K562 (cell line): Measurements from ENCODE around the gene SAMD4A. TPM values are rescaled to one million over a fixed set of nuclear protein-coding genes. Genes with fewer than 3 reads are reported as not detected.
A peak's percentile ranks its signal among the peaks of the same experiment; 100 is the strongest.

ENCODE experiments used
- ATAC-seq: fragments of 200-7000 bp; cut with Tn5 transposase; 3 replicates; pipeline ENCODE4 v1.9.1; 2020; ENCODE audit warnings: moderate library complexity
- BruUV-seq: library from RNA; stranded (reverse); fragments of 400-500 nt; replicated peaks from 2 replicates; lab custom pipeline; 2021; lab: Mats Ljungman, UMichigan
- CTCF ChIA-PET: fragments of 300-600 bp; formaldehyde crosslinking; extraction: SDS; loops from one replicate; lab custom pipeline; 2021; ENCODE audit warnings: low intra/inter-chr PET ratio; lab: Yijun Ruan, JAX
- POLR2A ChIA-PET: fragments of 300-600, 350-650 bp; sonication (Branson Sonifier 250); formaldehyde crosslinking; extraction: SDS; loops from one replicate; lab custom pipeline; 2021; ENCODE audit warnings: antibody characterized with exemption, inconsistent platforms; lab: Yijun Ruan, JAX
- DNase-seq, 4 experiments: peaks; one replicate each; pipeline versions ENCODE4 v3.0.0 to v3.0.0-alpha.2; 2011 to 2018; ENCODE audit warnings: low spot score in 3 of 4, mixed read lengths in 3 of 4; ENCODE audit errors: extremely low read depth in 1 of 4
- FAIRE-seq: peaks from 2 replicates; lab custom pipeline; 2011; peaks lifted over from hg19 to GRCh38; lab: Jason Lieb, UNC
- H2AFZ ChIP-seq: 2 replicates; pipeline ENCODE4 v1.6.0; 2011; ENCODE audit warnings: low read depth, low read length, control low read depth, inconsistent platforms
- H3K27ac ChIP-seq: fragments of 200-600 bp; 3 replicates; pipeline ENCODE4 v1.8.0; 2011; ENCODE audit warnings: low read depth, mild to moderate bottlenecking, control low read depth, inconsistent platforms, low read length, moderate library complexity, mixed read lengths; ENCODE audit errors: extremely low read depth
- H3K27me3 ChIP-seq, 2 experiments: fragments of 300-600 bp in 1 of 2; 2 replicates in 1 of 2; 3 replicates in 1 of 2; pipeline versions ENCODE4 v1.6.0 to v1.8.0; 2011; ENCODE audit warnings: inconsistent platforms in 2 of 2, low read length in 2 of 2, mild to moderate bottlenecking in 1 of 2, mixed read lengths in 1 of 2, moderate library complexity in 1 of 2; ENCODE audit not compliant: control insufficient read depth in 2 of 2, insufficient read depth in 2 of 2
- H3K36me3 ChIP-seq: fragments of 300-600 bp; 3 replicates; pipeline ENCODE4 v1.8.0; 2011; ENCODE audit warnings: mild to moderate bottlenecking, low read length, inconsistent platforms; ENCODE audit not compliant: control insufficient read depth, insufficient read depth
- H3K4me1 ChIP-seq, 2 experiments: fragments of 200-600 bp in 1 of 2; replicated peaks in 1 of 2; 2 replicates in 1 of 2; 3 replicates in 1 of 2; pipeline versions ENCODE4 v1.5.1 to v1.8.0; 2011; ENCODE audit warnings: inconsistent platforms in 2 of 2, low read length in 2 of 2, mild to moderate bottlenecking in 1 of 2, mixed read lengths in 1 of 2, moderate library complexity in 1 of 2; ENCODE audit not compliant: control insufficient read depth in 2 of 2, insufficient read depth in 2 of 2
- H3K4me2 ChIP-seq: 2 replicates; pipeline ENCODE4 v1.6.1; 2011; ENCODE audit warnings: low read length, control low read depth, inconsistent platforms, mixed read lengths; ENCODE audit not compliant: insufficient read depth
- H3K4me3 ChIP-seq: fragments of 200-600 bp; sonication (generic), shearing (Covaris generic); 2 replicates; pipeline ENCODE4 v1.5.1; 2016; ENCODE audit warnings: control low read depth, inconsistent platforms
- H3K79me2 ChIP-seq: fragments of 200-600 bp; 3 replicates; pipeline ENCODE4 v1.8.0; 2011; ENCODE audit warnings: low read length, inconsistent platforms; ENCODE audit not compliant: control insufficient read depth, insufficient read depth
- H3K9ac ChIP-seq, 2 experiments: 2 replicates each; pipeline versions ENCODE4 v1.6.0 to v1.6.1; 2011; ENCODE audit warnings: low read depth in 2 of 2, low read length in 2 of 2, control low read depth in 1 of 2, inconsistent platforms in 1 of 2, mild to moderate bottlenecking in 1 of 2, mixed read lengths in 1 of 2; ENCODE audit not compliant: insufficient read depth in 1 of 2
- H3K9me1 ChIP-seq: one replicate; pipeline ENCODE4 v1.6.0; 2011; ENCODE audit warnings: inconsistent platforms, mild to moderate bottlenecking, low read length, moderate library complexity; ENCODE audit not compliant: control insufficient read depth, insufficient read depth
- H3K9me3 ChIP-seq: replicated peaks from 2 replicates; pipeline ENCODE4 v1.5.1; 2011; ENCODE audit warnings: low read depth, low read length, inconsistent platforms; ENCODE audit not compliant: control insufficient read depth, insufficient read depth
- H4K20me1 ChIP-seq: replicated peaks from 2 replicates; pipeline ENCODE4 v1.6.1; 2011; ENCODE audit warnings: low read length, inconsistent platforms, mixed read lengths; ENCODE audit not compliant: control insufficient read depth, insufficient read depth
- CREM ChIP-seq: IDR thresholded peaks from 2 replicates; pipeline ENCODE4 v1.6.1; 2014; ENCODE audit warnings: antibody characterized with exemption, low read depth
- ELF2 ChIP-seq: fragments of 250-450 bp; sonication (Bioruptor Pico); IDR thresholded peaks from 2 replicates; pipeline ENCODE4 v1.5.0; 2021; ENCODE audit warnings: mild to moderate bottlenecking
- ETV5 ChIP-seq: sonication (generic); formaldehyde crosslinking; IDR thresholded peaks from 2 replicates; pipeline ENCODE4 v1.4.0; 2020; ENCODE audit warnings: low read depth, mild to moderate bottlenecking, missing genetic modification reagents
- FOXA1 ChIP-seq: fragments of 450-650 bp; IDR thresholded peaks from 2 replicates; pipeline ENCODE4 v1.6.1; 2016; ENCODE audit warnings: mild to moderate bottlenecking, borderline replicate concordance
- HDAC6 ChIP-seq: IDR thresholded peaks from 2 replicates; pipeline ENCODE4 v1.6.1; 2012; ENCODE audit warnings: low read depth, mild to moderate bottlenecking, control low read depth, inconsistent platforms, low read length, moderate library complexity
- ZBTB17 ChIP-seq: fragments of 450-650 bp; formaldehyde crosslinking; IDR thresholded peaks from 2 replicates; pipeline ENCODE4 v1.4.0; 2020; ENCODE audit warnings: mild to moderate bottlenecking
- ZNF253 ChIP-seq: fragments of 250-450 bp; sonication (Bioruptor Pico); conservative IDR thresholded peaks from 2 replicates; pipeline ENCODE4 v1.6.1; 2021; ENCODE audit warnings: mild to moderate bottlenecking
- WGBS: fragments of 100-300 bp; shearing (Covaris generic); methylation state at CpG from one replicate; pipeline ENCODE4 v1.1.6; 2016; ENCODE audit warnings: low coverage, mixed read lengths; ENCODE audit not compliant: insufficient coverage; ENCODE audit errors: missing lambda C conversion rate; 5-methylcytosine and 5-hydroxymethylcytosine counted together
- in situ Hi-C: fragments of 300-500 bp; cut with MboI; formaldehyde crosslinking; loops from 4 replicates; pipeline ENCODE4 v1.15.0; 2018; ENCODE audit warnings: inconsistent platforms, mixed read lengths
- intact Hi-C: fragments of 100-400 bp; cut with micrococcal nuclease; formaldehyde crosslinking; loops from 2 replicates; pipeline ENCODE4 v1.14.2; 2022
- polyA plus RNA-seq, 8 experiments: library from polyadenylated mRNA; depleted of rRNA in 4 of 8; stranded (reverse) in 5 of 8; unstranded in 3 of 8; fragments of >200 nt; fragmentation: Nextera tagmentation in 2 of 8; fragmentation: Illumina TruSeq in 1 of 8; extraction: Ambion mirVana in 2 of 8; extraction: Trizol in 1 of 8; gene quantifications; 2 replicates each; pipeline versions ENCODE4 v1.2.1 to v1.2.3, GENCODE V29; 2011 to 2014; ENCODE audit warnings: inconsistent platforms in 1 of 8, missing spikeins in 1 of 8
- total RNA-seq, 7 experiments: library from RNA; depleted of rRNA in 6 of 7; stranded (reverse); fragments of >200 nt in 6 of 7; fragmentation: Illumina TruSeq in 2 of 7; extraction: Trizol in 2 of 7; gene quantifications; 2 replicates each; pipeline versions ENCODE4 v1.2.1 to v1.2.3, GENCODE V29; 2011 to 2021; ENCODE audit warnings: low replicate concordance in 1 of 7
- TF ChIP-seq, protein P1 (sequence below): fragments of 450-650 bp; IDR thresholded peaks from 2 replicates; pipeline ENCODE4 v1.6.1; 2016; ENCODE audit warnings: missing biosample characterization, missing genetic modification characterization
- TF ChIP-seq, protein P2 (sequence below): fragments of 450-650 bp; IDR thresholded peaks from 2 replicates; pipeline ENCODE4 v1.6.1; 2016
- TF ChIP-seq, protein P3 (sequence below): IDR thresholded peaks from 2 replicates; pipeline ENCODE4 v1.6.1; 2016; ENCODE audit warnings: missing genetic modification characterization, missing compliant biosample characterization
- TF ChIP-seq, protein P4 (sequence below): fragments of 450-650 bp; formaldehyde crosslinking; conservative IDR thresholded peaks from 2 replicates; pipeline ENCODE4 v1.4.0; 2022; ENCODE audit warnings: mild to moderate bottlenecking, missing genetic modification characterization
- TF ChIP-seq, protein P5 (sequence below), 2 experiments: fragments of 450-650 bp in 1 of 2; sonication (generic) in 1 of 2; formaldehyde crosslinking in 1 of 2; IDR thresholded peaks in 1 of 2; conservative IDR thresholded peaks in 1 of 2; 2 replicates each; pipeline versions ENCODE4 v1.6.1 to v1.8.1; 2016 to 2023; ENCODE audit warnings: mild to moderate bottlenecking in 2 of 2, moderate library complexity in 2 of 2, inconsistent platforms in 1 of 2, missing genetic modification reagents in 1 of 2

SAMD4A gene
- total and polyA plus RNA-seq, 9 of the 15 experiments (the other 6 are each of a cell fraction or from before 2014, with no cell fraction given): 0.66 to 6.8 (median 3.3) TPM

DNA sequence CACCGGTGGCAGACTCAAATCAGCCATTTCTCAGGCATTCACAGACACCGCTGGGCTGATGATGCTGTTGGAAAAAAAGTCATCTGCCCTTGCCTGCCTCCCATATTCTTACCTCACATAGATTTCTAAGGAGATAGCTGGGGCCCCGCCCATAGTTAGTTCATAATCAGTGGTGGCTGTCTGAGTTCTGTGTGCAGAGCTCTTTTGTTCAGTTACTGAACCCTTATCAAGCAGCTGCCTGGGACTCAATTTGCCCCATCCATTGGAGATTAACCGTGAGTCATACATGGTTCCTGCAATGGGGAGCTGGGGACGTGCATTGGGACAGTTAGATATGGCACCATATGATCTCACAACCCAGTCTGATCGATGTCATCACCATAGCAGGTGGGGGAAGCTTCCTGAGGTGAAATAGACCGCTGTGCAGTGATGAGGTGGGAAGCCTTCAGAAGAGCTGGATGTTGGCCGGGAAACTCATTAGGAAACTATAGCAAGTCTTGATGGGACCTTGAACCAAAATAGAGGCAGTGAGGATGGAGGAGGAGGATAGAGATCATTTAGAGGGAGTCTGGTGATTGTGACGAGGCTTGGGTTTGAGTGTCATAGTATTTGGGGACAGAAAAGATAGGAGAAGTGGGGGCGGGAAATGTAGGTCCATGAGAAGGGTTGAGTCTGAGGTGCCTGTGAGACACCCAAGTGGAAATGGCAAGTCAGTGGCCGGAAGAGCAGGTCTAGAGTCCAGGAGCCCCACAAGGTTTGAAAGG, 187.9 kb downstream of the SAMD4A start (continued):
- TF ChIP-seq, protein P1, sequence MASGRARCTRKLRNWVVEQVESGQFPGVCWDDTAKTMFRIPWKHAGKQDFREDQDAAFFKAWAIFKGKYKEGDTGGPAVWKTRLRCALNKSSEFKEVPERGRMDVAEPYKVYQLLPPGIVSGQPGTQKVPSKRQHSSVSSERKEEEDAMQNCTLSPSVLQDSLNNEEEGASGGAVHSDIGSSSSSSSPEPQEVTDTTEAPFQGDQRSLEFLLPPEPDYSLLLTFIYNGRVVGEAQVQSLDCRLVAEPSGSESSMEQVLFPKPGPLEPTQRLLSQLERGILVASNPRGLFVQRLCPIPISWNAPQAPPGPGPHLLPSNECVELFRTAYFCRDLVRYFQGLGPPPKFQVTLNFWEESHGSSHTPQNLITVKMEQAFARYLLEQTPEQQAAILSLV (tag): no peak; the same call in 1 of the 2 replicates
- TF ChIP-seq ZNF253: no peak
- no peak for TF ChIP-seq HDAC6
- TF ChIP-seq FOXA1: no peak
- TF ChIP-seq ZBTB17 (CRISPR knock-in tag): no peak

DNA sequence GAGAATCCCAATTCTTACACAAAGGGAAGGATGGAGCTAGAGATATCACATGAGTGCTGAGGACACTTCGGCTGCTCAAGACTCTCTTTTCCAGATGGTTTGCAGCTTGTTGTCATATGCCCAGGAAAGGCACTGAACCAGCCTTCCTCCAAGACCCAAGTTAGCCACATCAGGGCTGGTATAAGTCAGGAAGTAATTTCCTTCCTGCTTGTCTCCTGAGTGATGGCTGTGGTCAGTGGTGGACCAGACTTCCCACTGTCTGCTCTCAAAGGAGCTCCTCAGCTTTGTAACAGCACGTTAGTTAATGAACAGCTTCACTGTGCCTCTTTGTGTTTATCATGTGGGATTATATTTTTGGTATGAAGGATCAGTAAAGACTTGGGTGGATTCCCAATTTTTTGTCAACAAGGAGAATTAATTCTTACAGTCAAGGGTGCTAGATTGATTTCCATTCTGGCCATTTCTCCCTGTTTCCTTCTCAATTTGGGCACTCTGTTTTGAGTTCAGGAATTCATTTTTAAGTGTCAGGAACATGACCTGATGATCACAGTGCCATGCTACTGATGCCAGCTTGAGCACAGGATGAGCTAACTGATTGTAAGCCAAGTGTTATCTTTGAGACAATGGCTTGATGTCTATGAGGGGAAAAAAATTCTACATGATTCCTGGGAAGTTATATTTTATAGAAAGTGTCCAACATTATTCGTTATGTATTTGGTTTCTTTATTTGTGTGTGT, 189.9 kb downstream of the SAMD4A start:
- intact Hi-C loops (no loop called here), in situ Hi-C loops (no loop called here)
- Histone ChIP-seq H3K27ac (peak overlapping the region; percentile 97), H3K27me3 (no peaks in the 10 kb centered on the region), H4K20me1 (no peaks in the 10 kb centered on the region), H3K9me1 (peaks cover 3% of the 10 kb centered on the region), H3K79me2 (peaks cover 25% of the 10 kb centered on the region), H3K9me3 (no peaks in the 10 kb centered on the region), H2AFZ (peak overlapping the region; percentile 58; the same call in 1 of the 2 replicates), H3K4me2 (peak overlapping the region; percentile 86), H3K4me3 (no peak overlapping the region)
- FAIRE-seq (no peak), ATAC-seq (no peak), DNase-seq (no peak)
- 33% methylated on average over 2 of the region's 3 CpGs for WGBS
- POLR2A ChIA-PET: interaction anchor here (0.7 to 1.2 kb wide), 4 partner anchors 8 to 379 kb away, joined by 3 to 4 read pairs (median 4); no protein-coding TSS in a partner anchor
- TF ChIP-seq, protein P2, sequence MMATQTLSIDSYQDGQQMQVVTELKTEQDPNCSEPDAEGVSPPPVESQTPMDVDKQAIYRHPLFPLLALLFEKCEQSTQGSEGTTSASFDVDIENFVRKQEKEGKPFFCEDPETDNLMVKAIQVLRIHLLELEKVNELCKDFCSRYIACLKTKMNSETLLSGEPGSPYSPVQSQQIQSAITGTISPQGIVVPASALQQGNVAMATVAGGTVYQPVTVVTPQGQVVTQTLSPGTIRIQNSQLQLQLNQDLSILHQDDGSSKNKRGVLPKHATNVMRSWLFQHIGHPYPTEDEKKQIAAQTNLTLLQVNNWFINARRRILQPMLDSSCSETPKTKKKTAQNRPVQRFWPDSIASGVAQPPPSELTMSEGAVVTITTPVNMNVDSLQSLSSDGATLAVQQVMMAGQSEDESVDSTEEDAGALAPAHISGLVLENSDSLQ: 0 out of 2 replicates have a peak, but pooled peaks have one; percentile 17
- TF ChIP-seq, protein P3, sequence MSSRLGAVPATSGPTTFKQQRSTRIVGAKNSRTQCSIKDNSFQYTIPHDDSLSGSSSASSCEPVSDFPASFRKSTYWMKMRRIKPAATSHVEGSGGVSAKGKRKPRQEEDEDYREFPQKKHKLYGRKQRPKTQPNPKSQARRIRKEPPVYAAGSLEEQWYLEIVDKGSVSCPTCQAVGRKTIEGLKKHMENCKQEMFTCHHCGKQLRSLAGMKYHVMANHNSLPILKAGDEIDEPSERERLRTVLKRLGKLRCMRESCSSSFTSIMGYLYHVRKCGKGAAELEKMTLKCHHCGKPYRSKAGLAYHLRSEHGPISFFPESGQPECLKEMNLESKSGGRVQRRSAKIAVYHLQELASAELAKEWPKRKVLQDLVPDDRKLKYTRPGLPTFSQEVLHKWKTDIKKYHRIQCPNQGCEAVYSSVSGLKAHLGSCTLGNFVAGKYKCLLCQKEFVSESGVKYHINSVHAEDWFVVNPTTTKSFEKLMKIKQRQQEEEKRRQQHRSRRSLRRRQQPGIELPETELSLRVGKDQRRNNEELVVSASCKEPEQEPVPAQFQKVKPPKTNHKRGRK (tag): no peak
- no peak for TF ChIP-seq ELF2 (CRISPR knock-in tag)
- TF ChIP-seq CREM: no peak
- no peak for TF ChIP-seq ETV5 (CRISPR knock-in tag)
- TF ChIP-seq, protein P4, sequence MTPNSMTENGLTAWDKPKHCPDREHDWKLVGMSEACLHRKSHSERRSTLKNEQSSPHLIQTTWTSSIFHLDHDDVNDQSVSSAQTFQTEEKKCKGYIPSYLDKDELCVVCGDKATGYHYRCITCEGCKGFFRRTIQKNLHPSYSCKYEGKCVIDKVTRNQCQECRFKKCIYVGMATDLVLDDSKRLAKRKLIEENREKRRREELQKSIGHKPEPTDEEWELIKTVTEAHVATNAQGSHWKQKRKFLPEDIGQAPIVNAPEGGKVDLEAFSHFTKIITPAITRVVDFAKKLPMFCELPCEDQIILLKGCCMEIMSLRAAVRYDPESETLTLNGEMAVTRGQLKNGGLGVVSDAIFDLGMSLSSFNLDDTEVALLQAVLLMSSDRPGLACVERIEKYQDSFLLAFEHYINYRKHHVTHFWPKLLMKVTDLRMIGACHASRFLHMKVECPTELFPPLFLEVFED: no peak
- TF ChIP-seq, protein P5, sequence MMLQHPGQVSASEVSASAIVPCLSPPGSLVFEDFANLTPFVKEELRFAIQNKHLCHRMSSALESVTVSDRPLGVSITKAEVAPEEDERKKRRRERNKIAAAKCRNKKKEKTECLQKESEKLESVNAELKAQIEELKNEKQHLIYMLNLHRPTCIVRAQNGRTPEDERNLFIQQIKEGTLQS (IDR thresholded peaks at IDR 0.05): no peak
- TF ChIP-seq, protein P5 (CRISPR knock-in tag; conservative IDR thresholded peaks at IDR 0.05): no peak
- TF ChIP-seq, all 486 proteins: peak for 1
- peaks cover 20 to 53% of the 10 kb centered on the region in 2 experiments for H3K4me1 ChIP-seq
- CTCF ChIA-PET: no interaction called here
- peaks cover 18% of the 10 kb centered on the region; the same call in 2 of the 3 replicates for H3K36me3 ChIP-seq
- peak overlapping the region in 1 of 2 experiments; percentile 78; a peak in 1 of 4 replicates for H3K9ac ChIP-seq
- BruUV-seq: no TSS peak
